Daoy (cell line): ENCODE results near the gene MBP. TPM values are rescaled to one million over a fixed set of nuclear protein-coding genes. Genes with fewer than 3 reads are reported as not detected.

Source experiments
- DNase-seq: peaks from one replicate; pipeline ENCODE4 v3.0.0-alpha.2; 2015; ENCODE audit warnings: low read depth
- total RNA-seq: library from RNA; depleted of rRNA; stranded (reverse); fragments of >200 nt; shearing (Covaris generic); gene quantifications from 2 replicates; pipeline ENCODE4 v1.2.3, GENCODE V29; 2014

Gene MBP
- total RNA-seq, 1 experiment from 2014 or later, result not detected

GRCh38 chr18:77133835-77134496 is 1.4 kb upstream of the MBP start:
- DNase-seq, result no peak

GRCh38 chr18:77133051-77133834 is 660 bp upstream of the MBP start:
- no peak for DNase-seq

GRCh38 chr18:77131652-77132368 is 773 bp downstream of the MBP start:
- DNase-seq, result no peak

- DNase-seq, result no peak
Observed at GRCh38 chr18:77131100-77131651, 1.4 kb downstream of the MBP start.

- no peak for DNase-seq
Observed at GRCh38 chr18:77130229-77131099, 2.1 kb downstream of the MBP start.

- peak; percentile 76 for DNase-seq
Observed at GRCh38 chr18:77129150-77129551, 3.4 kb downstream of the MBP start.

GRCh38 chr18:77127769-77128671 is 4.6 kb downstream of the MBP start:
- peak; percentile 76 for DNase-seq

- peak; percentile 27 for DNase-seq
Observed at GRCh38 chr18:77124452-77124922, 8.1 kb downstream of the MBP start.

GRCh38 chr18:77123320-77124231 is 9.0 kb downstream of the MBP start:
- DNase-seq, result no peak

- no peak for DNase-seq
Observed at GRCh38 chr18:77121523-77121922, 11.1 kb downstream of the MBP start.

- DNase-seq, result no peak
Observed at GRCh38 chr18:77119851-77120491, 12.6 kb downstream of the MBP start.

- no peak for DNase-seq
Observed at GRCh38 chr18:77119101-77119850, 13.3 kb downstream of the MBP start.

GRCh38 chr18:77118256-77119090 is 14.1 kb downstream of the MBP start:
- DNase-seq, result no peak

GRCh38 chr18:77116201-77117080 is 16.1 kb downstream of the MBP start:
- DNase-seq, result no peak

- no peak for DNase-seq
Observed at GRCh38 chr18:77115192-77115953, 17.2 kb downstream of the MBP start.
